Omental fat pad (tissue), 4 donors: Measurements from ENCODE around the gene PHAF1. TPM values are rescaled to one million over a fixed set of nuclear protein-coding genes. Genes with fewer than 3 reads are reported as not detected.

Experiments used
- ATAC-seq: fragments of 150-250 bp; one replicate; pipeline ENCODE4 v1.9.1; 2016; ENCODE audit warnings: mild to moderate bottlenecking, moderate library complexity; ENCODE audit not compliant: low FRiP score
- DNase-seq: peaks from one replicate; pipeline ENCODE4 v3.0.0-alpha.2; 2019; ENCODE audit warnings: low spot score
- CTCF ChIP-seq, 3 donors: fragments of 450-650 bp; IDR thresholded peaks; one replicate each; pipeline ENCODE4 v1.5.1; 2016 to 2017; ENCODE audit warnings: antibody characterized with exemption in 3 of 3, mild to moderate bottlenecking in 3 of 3, moderate library complexity in 2 of 3
- total RNA-seq, 4 donors: library from RNA; depleted of rRNA; stranded (reverse); fragments of >200 nt; gene quantifications; one replicate each; pipeline ENCODE4 v1.1.0, GENCODE V29; 2016

PHAF1 gene
- total RNA-seq, 4 donors from 2014 or later, result 12.1 to 28.8 (median 16.4) TPM

GRCh38 chr16:67091906-67092566 is 17.7 kb upstream of the PHAF1 start:
- ATAC-seq (no peak), DNase-seq (no peak)
- no peak for TF ChIP-seq CTCF (IDR thresholded peaks at IDR 0.05)

GRCh38 chr16:67093098-67093726 is 16.5 kb upstream of the PHAF1 start:
- no peak for ATAC-seq
- TF ChIP-seq CTCF (IDR thresholded peaks at IDR 0.05), result no peak
- no peak for DNase-seq

- DNase-seq (no peak), ATAC-seq (no peak)
- TF ChIP-seq CTCF (IDR thresholded peaks at IDR 0.05), result no peak
Observed at GRCh38 chr16:67098599-67098998, 11.1 kb upstream of the PHAF1 start.

- TF ChIP-seq CTCF (IDR thresholded peaks at IDR 0.05), result no peak
- ATAC-seq (no peak), DNase-seq (no peak)
Observed at GRCh38 chr16:67100569-67101310, 9.0 kb upstream of the PHAF1 start.

- DNase-seq, result no peak
- no peak for TF ChIP-seq CTCF (IDR thresholded peaks at IDR 0.05)
- ATAC-seq, result no peak
Observed at GRCh38 chr16:67101311-67102082, 8.2 kb upstream of the PHAF1 start.

GRCh38 chr16:67104061-67104460 is 5.7 kb upstream of the PHAF1 start:
- ATAC-seq (no peak), DNase-seq (no peak)
- TF ChIP-seq CTCF (IDR thresholded peaks at IDR 0.05), result no peak
